Fibroblast of the aortic adventitia (primary cell): ENCODE measurements around the gene CLEC16A. TPM values are rescaled to one million over a fixed set of nuclear protein-coding genes. Genes with fewer than 3 reads are reported as not detected.

ENCODE experiments used
- DNase-seq: peaks from one replicate; pipeline ENCODE4 v3.0.0-alpha.2; 2010; ENCODE audit warnings: low read depth
- H3K4me3 ChIP-seq: 2 replicates; pipeline ENCODE4 v1.5.1; 2011; ENCODE audit warnings: low read depth, mild to moderate bottlenecking, control low read depth, low read length, moderate library complexity
- CTCF ChIP-seq: IDR thresholded peaks from 2 replicates; pipeline ENCODE4 v1.5.1; 2011; ENCODE audit warnings: mild to moderate bottlenecking, low read length, control low read depth, inconsistent platforms; ENCODE audit not compliant: insufficient read depth
- total RNA-seq: library from RNA; depleted of rRNA; stranded (reverse); fragments of >200 nt; gene quantifications from 2 replicates; pipeline ENCODE4 v1.2.3, GENCODE V29; 2012; ENCODE audit warnings: low replicate concordance

CLEC16A gene
- total RNA-seq, 1 donor = 16.3 TPM

- DNase-seq = no peak
- TF ChIP-seq CTCF = no peak
- H3K4me3 ChIP-seq = no peak overlapping the region
Measured at GRCh38 chr16:11183035-11183812, 238.9 kb downstream of the CLEC16A start.

- no peak overlapping the region for H3K4me3 ChIP-seq
- no peak for TF ChIP-seq CTCF
- no peak for DNase-seq
Measured at GRCh38 chr16:11183951-11184350, 239.6 kb downstream of the CLEC16A start.

GRCh38 chr16:11187522-11188023 is 243.2 kb downstream of the CLEC16A start:
- TF ChIP-seq CTCF = no peak
- DNase-seq = no peak
- no peak overlapping the region for H3K4me3 ChIP-seq

GRCh38 chr16:11188801-11189740 is 244.7 kb downstream of the CLEC16A start:
- no peak for DNase-seq
- TF ChIP-seq CTCF = no peak
- H3K4me3 ChIP-seq = no peak overlapping the region

GRCh38 chr16:11190588-11191560 is 246.5 kb downstream of the CLEC16A start:
- no peak for TF ChIP-seq CTCF
- DNase-seq = no peak
- H3K4me3 ChIP-seq = no peak overlapping the region

- TF ChIP-seq CTCF = no peak
- no peak overlapping the region for H3K4me3 ChIP-seq
- DNase-seq = no peak
Measured at GRCh38 chr16:11191665-11192064, 247.3 kb downstream of the CLEC16A start.
